ENCODE measurements around the gene PRDM10. TPM values are rescaled to one million over a fixed set of nuclear protein-coding genes. Genes with fewer than 3 reads are reported as not detected.
A peak's percentile ranks its signal among the peaks of the same experiment; 100 is the strongest.
"Not testable (repeated sequence)": the region's sequence is repeated elsewhere in the genome, so short reads cannot be mapped to it uniquely, and the experiment has no call there.

The PRDM10 gene
- total RNA-seq = 12.5 TPM

DNA sequence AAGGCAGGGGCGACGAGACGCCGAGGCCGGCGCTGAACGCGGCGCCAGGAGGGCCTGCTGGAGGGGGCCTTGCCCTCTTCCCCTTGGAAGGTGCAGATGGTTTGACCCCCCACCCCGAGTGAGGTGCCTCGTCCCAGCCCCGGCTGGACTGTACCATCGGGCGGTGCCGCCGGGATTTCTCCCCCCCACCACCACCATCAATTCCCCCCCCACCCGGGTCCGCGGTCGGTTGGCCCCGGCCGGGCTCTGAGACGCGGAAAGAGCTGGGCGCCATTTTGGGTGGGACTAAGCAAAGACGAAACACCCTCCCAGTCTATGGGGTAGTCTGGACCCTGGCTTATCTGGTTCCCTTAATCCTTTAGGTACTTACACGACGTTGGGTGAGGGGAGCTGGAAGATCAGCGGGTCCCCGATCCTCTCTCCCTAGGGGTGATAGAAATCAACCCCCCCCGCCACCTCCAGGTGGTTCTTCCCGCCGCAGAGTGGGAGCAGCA lies at the start of gene PRDM10:
Gene PRDM10, minus strand, starts transcription at position 484 of the 494 bp plus-strand sequence. CDS start 41,871 bp downstream, outside the sequence.
- peak; percentile 91 for DNase-seq (ENCODE audit: low spot score)

DNA sequence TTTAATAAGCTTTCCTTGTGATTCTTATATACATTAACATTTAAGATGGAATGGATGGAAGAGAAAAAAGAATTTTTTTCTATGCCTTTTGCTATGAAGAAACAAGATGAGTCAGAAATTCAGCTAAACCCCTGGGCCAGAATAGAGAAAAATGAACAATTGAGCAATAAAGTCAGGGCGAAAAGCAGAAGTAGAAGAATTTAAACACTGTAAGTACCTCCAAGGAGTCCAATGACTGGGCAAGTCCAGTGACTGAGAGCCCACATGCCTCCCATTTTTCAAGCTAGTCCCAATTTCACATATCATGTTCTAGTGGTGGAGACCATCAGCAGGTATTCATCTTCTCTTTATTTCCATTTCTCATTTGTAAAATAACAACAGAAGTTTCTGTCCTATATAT lies 48.4 kb upstream of the PRDM10 start:
- no peak for DNase-seq (ENCODE audit: low spot score)

GRCh38 chr11:130050257-130050656 lies 47.6 kb upstream of the PRDM10 start:
- DNase-seq (ENCODE audit: low spot score) = no peak

DNA sequence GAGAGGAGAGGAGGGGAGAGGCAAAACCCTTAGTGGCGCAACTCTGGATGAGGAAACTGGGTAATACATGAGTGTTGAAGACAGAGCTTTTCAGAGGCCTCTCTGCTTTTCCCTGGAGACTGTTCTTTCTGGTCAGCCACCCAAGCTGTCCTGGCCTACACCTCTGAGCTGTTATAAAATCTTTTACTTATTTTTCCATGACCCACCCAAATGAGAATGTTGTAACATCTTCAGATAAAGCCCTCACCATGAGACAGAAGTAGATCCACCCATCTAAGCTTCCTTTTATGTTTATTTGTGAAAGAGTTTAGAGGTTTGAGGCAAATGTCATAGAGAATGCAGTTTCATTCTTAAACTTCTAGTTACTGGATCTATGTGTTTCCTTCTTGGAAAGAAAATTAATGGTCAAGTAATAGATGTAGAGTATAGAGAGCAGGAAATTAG lies 46.7 kb upstream of the PRDM10 start:
- DNase-seq (ENCODE audit: low spot score) = no peak

DNA sequence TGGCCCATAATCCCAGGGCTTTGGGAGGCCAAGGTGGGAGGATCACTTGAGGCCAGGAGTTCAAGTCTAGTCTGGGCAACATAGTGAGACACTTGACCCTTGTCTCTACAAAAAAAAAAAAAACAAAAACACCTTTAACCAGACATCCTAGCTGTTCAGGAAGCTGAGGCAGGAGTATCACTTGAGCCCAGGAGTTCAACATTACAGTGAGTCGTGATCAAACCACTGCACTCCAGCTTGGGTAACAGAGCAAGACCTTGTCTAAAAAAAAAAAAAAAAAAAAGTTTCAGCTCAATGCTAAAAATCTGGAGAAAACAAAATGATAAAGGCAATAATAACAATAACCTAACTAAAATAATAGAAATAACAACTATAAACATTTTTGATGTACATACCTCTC lies 44.5 kb upstream of the PRDM10 start:
- no peak for DNase-seq (ENCODE audit: low spot score)

DNA sequence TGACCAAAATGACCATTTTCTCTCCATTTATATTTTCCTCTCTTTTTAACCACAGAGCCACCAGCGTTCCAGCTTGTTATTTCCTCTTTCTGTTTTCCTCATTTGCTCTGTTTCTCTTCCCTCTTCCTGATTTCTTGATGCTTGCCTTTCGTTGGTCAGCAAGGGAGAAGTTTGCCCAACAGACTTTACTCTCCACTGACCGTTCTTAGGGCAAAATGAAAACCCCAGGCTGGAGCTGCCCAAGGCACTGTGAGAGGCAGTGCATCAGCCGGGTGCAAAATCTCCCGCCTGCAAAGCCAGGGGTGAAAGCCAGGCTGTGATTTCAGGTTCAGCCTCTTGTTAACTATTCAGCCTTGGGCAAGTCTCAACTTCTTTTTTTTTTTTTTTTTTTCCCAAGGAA lies 40.9 kb upstream of the PRDM10 start:
- DNase-seq (ENCODE audit: low spot score) = no peak

DNA sequence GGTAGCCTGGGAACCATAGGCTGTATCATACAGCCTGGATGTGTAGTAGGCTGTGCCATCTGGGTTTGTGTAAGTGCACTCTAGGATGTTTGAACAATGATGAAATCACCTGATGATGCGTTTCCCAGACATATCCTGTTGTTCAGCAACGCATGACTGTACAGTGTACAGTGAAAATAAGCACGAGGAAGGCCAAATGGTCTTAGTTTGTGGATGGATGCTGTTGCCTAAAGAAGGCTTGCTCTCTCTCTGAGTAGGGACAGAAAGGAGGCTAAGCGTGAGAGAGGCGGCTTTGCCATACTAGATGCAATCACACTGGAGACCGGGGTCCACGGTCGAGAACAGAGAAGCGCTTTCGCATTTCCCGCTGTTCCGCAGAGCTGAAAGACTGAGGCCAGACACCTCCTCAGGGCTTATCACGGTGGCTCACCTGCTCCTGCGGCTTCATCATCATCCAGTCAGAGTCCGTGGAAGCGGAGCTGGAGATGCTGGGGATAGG lies 39.5 kb upstream of the PRDM10 start:
- DNase-seq (ENCODE audit: low spot score) = no peak

DNA sequence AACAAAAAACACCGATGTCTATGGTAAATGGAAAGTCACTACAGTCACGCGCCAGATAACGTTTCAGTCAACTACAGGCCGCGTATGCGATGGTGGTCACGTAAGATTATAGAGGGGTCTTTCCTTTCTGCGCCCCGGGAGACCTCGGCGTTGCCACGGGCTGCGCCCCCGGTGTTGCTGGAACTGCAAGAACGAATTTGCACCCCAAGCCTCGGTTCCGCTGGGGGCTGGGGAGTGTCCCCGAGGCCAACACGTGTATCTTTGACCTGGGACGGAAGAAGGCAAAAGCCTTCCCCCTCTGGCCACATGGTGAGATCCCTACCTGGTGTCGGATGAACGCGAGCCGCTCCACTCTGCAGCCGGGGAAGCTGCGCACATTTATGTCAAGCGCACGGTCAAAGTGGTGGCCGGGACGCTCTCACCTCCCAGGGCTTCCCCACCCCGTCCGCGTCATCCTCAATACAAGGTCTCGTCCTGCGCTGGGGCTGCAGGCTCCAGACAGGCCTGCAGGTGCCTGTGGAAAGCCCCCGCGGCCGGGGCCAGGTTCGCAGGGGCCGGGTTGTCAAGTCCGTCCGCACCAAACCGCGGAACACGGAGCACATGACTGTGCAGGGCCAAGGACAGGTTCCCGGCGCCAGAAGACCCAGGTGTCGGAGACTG lies 37.8 kb upstream of the PRDM10 start:
- DNase-seq (ENCODE audit: low spot score) = no peak

GRCh38 chr11:130037881-130038585 lies 35.4 kb upstream of the PRDM10 start:
- no peak for DNase-seq (ENCODE audit: low spot score)

DNA sequence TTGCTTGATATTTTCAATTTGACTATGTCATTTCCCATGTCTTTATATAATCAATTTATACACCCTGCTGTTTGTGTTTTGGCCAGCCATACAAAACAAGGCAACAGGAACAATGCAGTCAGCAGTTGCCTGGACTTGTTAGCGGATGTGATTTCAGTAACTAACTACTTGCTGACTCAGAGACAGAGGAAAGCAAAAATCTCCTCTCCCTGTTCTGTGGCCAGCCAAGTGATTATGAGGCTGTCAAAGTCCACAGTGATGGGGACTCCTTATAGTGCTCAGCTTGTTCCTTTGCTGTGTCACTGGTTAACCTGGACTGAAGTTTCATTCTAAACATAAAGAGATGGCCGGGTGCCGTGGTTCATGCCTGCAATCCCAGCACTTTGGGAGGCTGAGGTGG lies 34.4 kb upstream of the PRDM10 start:
- peak; percentile 41 for DNase-seq (ENCODE audit: low spot score)

- no peak for DNase-seq (ENCODE audit: low spot score)
Observed at GRCh38 chr11:130034236-130034635, 31.6 kb upstream of the PRDM10 start.

- DNase-seq (ENCODE audit: low spot score) = no peak
Observed at GRCh38 chr11:130032931-130033330, 30.3 kb upstream of the PRDM10 start.

DNA sequence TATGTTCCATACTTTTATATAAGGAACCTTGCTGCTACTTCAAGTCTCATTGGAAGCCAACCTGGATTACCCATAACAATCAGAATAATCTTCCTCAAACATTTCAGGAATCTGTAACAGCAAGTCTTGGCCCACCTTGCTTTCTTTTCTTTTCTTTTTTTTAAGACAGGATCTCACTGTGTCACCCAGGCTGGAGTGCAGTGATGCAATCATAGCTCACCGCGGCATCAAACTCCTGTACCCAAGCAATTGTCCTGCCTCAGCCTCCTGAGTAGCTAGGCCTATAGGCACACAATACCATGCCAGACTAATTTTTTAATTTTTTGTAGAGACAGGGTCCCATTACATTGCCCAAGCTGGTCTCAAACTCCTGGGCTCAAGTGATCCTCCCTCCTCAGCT lies 29.3 kb upstream of the PRDM10 start:
- DNase-seq (ENCODE audit: low spot score) = no peak

GRCh38 chr11:130031056-130031455 lies 28.4 kb upstream of the PRDM10 start:
- no peak for DNase-seq (ENCODE audit: low spot score)

DNA sequence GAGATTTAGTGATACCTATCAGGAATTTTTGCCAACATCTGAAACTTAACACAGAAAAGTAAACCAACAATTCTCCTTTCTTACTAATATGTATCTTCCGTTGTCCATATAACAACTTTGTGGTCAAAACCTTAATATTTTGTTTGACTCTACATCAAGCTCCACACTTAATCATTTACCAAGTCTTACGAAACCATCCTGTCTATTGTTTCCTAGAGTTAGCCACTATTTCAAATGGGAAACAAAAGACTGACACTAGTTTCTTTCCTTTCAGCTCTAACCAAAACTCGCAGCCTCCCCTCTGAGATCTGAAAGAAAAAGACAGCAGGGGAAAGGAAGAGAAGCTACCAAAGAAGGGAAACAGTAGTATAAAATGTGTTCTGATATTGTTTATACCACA lies 26.5 kb upstream of the PRDM10 start:
- DNase-seq (ENCODE audit: low spot score) = no peak

- DNase-seq (ENCODE audit: low spot score) = no peak
Observed at GRCh38 chr11:130025371-130025770, 22.7 kb upstream of the PRDM10 start.

DNA sequence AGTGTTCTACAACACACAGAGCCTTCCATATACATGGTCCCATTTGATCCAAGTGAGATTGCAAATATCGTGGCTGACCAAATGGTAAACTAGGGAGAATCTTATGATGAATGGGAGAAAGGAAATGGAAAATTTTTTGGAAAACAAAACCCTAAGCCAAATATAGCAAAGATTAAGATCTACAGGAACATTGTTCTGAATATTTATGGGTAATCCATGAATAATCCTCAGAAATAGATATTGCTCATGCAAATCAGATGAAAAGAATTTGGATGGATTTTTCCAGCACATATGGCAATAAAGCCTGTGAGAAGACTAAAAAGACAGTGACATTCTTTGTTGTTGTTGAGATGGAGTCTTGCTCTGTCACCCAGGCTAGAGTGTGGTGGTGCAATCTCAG lies 21.7 kb upstream of the PRDM10 start:
- no peak for DNase-seq (ENCODE audit: low spot score)

GRCh38 chr11:130023204-130023603 lies 20.6 kb upstream of the PRDM10 start:
- DNase-seq (ENCODE audit: low spot score) = no peak

- no peak for DNase-seq (ENCODE audit: low spot score)
Observed at GRCh38 chr11:130022799-130023198, 20.2 kb upstream of the PRDM10 start.

GRCh38 chr11:130021606-130022005 lies 19.0 kb upstream of the PRDM10 start:
- not testable (repeated sequence) for DNase-seq (ENCODE audit: low spot score)

DNA sequence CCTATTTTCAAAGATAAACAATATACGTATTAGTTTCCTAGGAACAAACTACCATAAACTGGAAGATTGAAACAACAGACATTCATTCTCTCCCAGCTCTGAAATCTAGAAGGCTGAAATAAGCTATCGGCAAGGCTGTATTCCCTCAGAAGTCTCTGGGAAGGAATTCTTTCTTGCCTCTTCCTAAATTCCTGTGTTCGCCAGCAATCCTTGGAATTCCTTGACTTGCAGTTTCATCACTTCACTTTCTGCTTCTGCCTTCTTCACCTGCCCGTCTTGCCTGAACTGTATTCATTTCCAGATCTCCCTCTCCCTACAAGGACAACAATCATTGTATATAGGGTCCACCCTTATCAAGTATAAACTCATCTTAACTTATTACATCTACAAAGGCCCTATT lies 17.7 kb upstream of the PRDM10 start:
- no peak for DNase-seq (ENCODE audit: low spot score)

DNA sequence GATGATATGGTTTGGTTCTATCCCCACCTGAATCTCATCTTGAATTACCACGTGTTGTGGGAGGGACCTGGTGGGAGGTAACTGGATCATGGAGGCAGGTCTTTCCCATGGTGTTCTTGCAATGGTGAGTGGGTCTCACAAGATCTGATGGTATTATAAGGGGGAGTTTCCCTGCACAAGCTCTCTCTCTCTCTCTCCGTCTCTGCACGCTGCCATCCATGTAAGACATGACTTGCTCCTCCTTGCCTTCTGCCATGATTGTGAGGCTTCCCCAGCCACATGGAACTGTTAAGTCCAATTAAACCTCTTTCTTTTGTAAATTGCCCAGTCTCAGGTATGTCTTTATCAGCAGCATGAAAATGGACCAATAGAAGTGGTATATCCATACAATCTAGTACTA lies 13.2 kb upstream of the PRDM10 start:
- DNase-seq (ENCODE audit: low spot score) = not testable (repeated sequence)

DNA sequence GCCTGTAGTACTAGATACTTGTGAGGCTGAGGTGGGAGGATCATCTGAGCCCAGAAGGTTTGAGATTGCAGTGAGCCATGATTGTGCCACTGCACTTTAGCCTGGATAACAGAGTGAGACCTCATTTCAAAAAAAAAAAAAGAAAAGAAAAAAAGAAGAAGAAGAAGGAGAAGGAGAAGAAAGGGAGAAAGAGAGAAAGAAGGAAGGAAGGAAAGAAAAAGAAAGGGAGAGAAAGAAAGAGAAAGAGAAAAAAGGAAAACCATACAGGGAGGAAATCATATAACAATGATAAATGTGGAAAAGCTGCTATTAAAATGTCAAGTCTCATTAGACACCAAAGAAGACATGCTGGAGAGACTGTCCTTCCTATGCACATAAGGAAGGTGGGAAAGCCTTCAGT lies 5.7 kb upstream of the PRDM10 start:
- DNase-seq (ENCODE audit: low spot score) = no peak
